ENCODE results near the gene SCD5.

DNA sequence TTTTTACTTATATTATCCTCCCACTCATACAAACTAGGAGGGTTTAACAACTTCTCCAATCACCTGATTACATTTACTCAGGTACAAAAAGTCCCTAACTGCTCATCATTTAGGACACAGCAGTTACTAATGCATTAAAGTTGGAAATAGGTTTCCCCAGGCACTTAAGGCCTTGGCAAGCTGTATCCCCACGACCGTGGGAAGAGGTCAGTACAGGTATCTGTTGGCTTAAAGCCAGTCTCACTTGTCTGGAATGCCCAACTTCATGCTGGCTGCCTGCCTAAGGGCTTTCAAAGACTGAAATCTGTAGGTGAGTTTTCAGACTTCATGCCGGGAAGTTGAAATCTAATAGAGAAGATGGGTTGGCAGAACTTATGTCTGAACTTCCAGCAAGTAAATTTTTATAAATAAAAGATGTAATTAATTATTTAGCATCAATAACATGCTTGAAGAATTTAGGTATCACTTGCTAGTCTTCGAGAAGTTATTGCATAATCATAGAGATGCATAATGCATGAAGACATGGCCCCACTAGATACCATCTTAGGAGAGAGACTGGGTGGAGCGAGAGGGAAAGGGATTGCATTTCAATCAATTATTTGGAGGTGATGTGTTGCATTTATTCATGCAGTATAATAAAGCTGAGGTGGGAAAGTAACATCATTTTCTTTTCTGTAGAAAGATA lies 54.2 kb downstream of the SCD5 start:
- TF ChIP-seq, protein P1, sequence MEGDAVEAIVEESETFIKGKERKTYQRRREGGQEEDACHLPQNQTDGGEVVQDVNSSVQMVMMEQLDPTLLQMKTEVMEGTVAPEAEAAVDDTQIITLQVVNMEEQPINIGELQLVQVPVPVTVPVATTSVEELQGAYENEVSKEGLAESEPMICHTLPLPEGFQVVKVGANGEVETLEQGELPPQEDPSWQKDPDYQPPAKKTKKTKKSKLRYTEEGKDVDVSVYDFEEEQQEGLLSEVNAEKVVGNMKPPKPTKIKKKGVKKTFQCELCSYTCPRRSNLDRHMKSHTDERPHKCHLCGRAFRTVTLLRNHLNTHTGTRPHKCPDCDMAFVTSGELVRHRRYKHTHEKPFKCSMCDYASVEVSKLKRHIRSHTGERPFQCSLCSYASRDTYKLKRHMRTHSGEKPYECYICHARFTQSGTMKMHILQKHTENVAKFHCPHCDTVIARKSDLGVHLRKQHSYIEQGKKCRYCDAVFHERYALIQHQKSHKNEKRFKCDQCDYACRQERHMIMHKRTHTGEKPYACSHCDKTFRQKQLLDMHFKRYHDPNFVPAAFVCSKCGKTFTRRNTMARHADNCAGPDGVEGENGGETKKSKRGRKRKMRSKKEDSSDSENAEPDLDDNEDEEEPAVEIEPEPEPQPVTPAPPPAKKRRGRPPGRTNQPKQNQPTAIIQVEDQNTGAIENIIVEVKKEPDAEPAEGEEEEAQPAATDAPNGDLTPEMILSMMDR (IDR thresholded peaks at IDR 0.05) = no peak
- TF ChIP-seq EZH2phosphoT487 (IDR thresholded peaks at IDR 0.05) (no peak), EZH2 (IDR thresholded peaks at IDR 0.05) (no peak)
